ENCODE measurements around the gene C1QL2. TPM values are rescaled to one million over a fixed set of nuclear protein-coding genes. Genes with fewer than 3 reads are reported as not detected.

The C1QL2 gene
- total RNA-seq, 1 experiment from 2014 or later: 1.5 TPM

DNA sequence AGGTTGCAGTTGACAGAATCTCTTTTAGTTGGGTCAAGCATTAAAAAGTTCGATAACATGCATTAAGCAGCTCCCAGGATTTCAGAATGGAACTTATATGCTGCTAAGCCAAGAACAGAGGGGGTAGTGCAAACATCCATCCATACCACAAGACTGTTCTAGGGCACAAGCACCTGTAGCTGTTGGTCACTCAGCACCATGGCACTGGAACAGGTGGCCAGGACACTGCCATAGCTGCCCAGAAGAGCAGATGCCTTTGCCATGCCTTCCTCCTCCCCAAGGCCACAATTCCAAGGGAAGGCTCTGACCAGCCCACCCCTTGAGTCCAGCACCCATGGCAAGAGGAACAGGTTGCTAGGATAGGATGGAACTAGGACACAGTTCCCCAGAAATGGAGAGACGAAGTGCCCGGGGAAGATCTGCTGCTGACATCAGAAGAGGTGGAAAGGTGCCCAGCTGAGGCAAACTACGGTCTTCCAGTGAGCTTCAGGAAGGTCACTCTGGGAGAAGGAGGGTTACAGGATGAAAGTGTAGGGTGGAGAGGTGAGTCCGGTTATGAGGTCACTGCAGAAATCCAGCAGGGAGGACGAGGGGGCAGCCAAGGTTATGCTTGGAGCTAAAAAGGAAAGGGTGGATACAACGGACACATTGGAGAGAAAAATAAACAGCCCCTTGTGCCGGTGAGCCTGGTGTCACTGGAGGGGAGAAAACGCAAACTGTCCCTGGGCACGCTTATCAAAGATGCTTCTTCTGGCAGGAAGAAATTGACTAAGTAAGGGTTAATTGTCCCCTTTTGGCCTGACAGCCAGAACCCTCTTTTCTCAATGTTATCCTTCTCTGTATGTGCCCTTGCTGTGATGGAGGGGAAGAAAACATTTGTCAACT is 41.9 kb downstream of the C1QL2 start:
- no peak for DNase-seq (ENCODE audit: low spot score)
- Histone ChIP-seq H3K27ac (ENCODE audit: low read depth, low read length, poor library complexity, severe bottlenecking) (no peak overlapping the region), H3K4me1 (ENCODE audit: insufficient read depth, low read length, poor library complexity, severe bottlenecking) (no peaks in the 10 kb centered on the region), H3K27me3 (replicated peaks; ENCODE audit: insufficient read depth, low read depth, low read length, poor library complexity) (peaks cover 14% of the 10 kb centered on the region), H3K4me3 (ENCODE audit: low read depth, low read length, poor library complexity, severe bottlenecking) (no peak overlapping the region), H3K9me3 (ENCODE audit: low read depth, low read length, poor library complexity, severe bottlenecking) (no peaks in the 10 kb centered on the region), H3K36me3 (ENCODE audit: insufficient read depth, low read length, poor library complexity, severe bottlenecking) (no peaks in the 10 kb centered on the region)
- intact Hi-C loops (cut with micrococcal nuclease; ENCODE audit: unreplicated experiment): loop anchor here (10.0 kb wide), 1 partner anchor 222 kb away; no protein-coding TSS in a partner anchor
- BruUV-seq (replicated peaks): no TSS peak
- ChIA-PET CTCF (no interaction called here), POLR2A (ENCODE audit: low non-redundant PET) (no interaction called here)
- TF ChIP-seq EZH2 (IDR thresholded peaks at IDR 0.05; ENCODE audit: borderline replicate concordance, low read depth, low read length, poor library complexity, severe bottlenecking): no peak
- TF ChIP-seq, protein P1, sequence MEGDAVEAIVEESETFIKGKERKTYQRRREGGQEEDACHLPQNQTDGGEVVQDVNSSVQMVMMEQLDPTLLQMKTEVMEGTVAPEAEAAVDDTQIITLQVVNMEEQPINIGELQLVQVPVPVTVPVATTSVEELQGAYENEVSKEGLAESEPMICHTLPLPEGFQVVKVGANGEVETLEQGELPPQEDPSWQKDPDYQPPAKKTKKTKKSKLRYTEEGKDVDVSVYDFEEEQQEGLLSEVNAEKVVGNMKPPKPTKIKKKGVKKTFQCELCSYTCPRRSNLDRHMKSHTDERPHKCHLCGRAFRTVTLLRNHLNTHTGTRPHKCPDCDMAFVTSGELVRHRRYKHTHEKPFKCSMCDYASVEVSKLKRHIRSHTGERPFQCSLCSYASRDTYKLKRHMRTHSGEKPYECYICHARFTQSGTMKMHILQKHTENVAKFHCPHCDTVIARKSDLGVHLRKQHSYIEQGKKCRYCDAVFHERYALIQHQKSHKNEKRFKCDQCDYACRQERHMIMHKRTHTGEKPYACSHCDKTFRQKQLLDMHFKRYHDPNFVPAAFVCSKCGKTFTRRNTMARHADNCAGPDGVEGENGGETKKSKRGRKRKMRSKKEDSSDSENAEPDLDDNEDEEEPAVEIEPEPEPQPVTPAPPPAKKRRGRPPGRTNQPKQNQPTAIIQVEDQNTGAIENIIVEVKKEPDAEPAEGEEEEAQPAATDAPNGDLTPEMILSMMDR (conservative IDR thresholded peaks at IDR 0.05; ENCODE audit: low read depth, low read length): no peak

DNA sequence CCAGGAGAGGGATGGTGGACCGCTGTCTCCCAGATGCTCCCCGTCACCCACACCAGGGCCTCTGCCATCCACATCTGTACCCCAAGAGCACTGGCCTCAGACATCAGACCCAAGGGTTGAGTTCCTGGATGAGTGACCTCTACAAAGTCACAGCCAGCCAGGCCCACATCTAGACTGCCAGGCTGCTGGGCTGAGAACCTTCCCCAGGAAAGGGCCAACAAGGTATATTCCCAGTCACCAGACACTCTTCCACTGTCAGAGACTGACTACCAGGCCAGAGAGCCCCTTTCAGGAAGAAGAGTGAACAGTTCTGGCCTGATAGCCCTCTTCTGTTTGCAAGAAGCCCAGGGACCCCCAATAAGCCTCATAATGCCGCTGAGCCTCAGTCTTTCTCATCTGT is 44.3 kb downstream of the C1QL2 start:
- peaks cover 14% of the 10 kb centered on the region for H3K27me3 ChIP-seq (replicated peaks; ENCODE audit: insufficient read depth, low read depth, low read length, poor library complexity)
- TF ChIP-seq EZH2 (IDR thresholded peaks at IDR 0.05; ENCODE audit: borderline replicate concordance, low read depth, low read length, poor library complexity, severe bottlenecking): no peak
- TF ChIP-seq, protein P1 (conservative IDR thresholded peaks at IDR 0.05; ENCODE audit: low read depth, low read length): no peak
- H3K36me3 ChIP-seq (ENCODE audit: insufficient read depth, low read length, poor library complexity, severe bottlenecking): no peaks in the 10 kb centered on the region
- no peak overlapping the region for H3K4me3 ChIP-seq (ENCODE audit: low read depth, low read length, poor library complexity, severe bottlenecking)
- POLR2A ChIA-PET (ENCODE audit: low non-redundant PET): no interaction called here
- H3K4me1 ChIP-seq (ENCODE audit: insufficient read depth, low read length, poor library complexity, severe bottlenecking): no peaks in the 10 kb centered on the region
- intact Hi-C loops (cut with micrococcal nuclease; ENCODE audit: unreplicated experiment): loop anchor here (10.0 kb wide), 1 partner anchor 219 kb away; no protein-coding TSS in a partner anchor
- no peak overlapping the region for H3K27ac ChIP-seq (ENCODE audit: low read depth, low read length, poor library complexity, severe bottlenecking)
- BruUV-seq (replicated peaks): no TSS peak
- CTCF ChIA-PET: no interaction called here
- H3K9me3 ChIP-seq (ENCODE audit: low read depth, low read length, poor library complexity, severe bottlenecking): no peaks in the 10 kb centered on the region
- no peak for DNase-seq (ENCODE audit: low spot score)

DNA sequence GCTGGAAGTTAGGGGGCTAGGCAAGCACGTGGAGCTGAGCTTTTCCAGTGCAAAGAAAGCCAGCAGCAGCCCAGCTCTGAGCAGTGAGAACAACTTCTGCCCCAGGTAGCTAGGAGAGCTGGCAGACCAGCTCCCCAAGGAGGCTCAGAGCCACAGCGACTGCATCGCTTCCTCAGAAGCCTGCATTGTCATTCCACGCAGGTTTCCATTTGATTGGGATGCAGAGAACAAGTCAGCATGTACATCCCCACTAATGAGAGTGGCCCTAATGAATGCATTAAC is 45.1 kb downstream of the C1QL2 start:
- no TSS peak for BruUV-seq (replicated peaks)
- Histone ChIP-seq H3K27ac (ENCODE audit: low read depth, low read length, poor library complexity, severe bottlenecking) (no peak overlapping the region), H3K4me3 (ENCODE audit: low read depth, low read length, poor library complexity, severe bottlenecking) (no peak overlapping the region), H3K4me1 (ENCODE audit: insufficient read depth, low read length, poor library complexity, severe bottlenecking) (no peaks in the 10 kb centered on the region), H3K36me3 (ENCODE audit: insufficient read depth, low read length, poor library complexity, severe bottlenecking) (no peaks in the 10 kb centered on the region), H3K27me3 (replicated peaks; ENCODE audit: insufficient read depth, low read depth, low read length, poor library complexity) (peaks cover 12% of the 10 kb centered on the region), H3K9me3 (ENCODE audit: low read depth, low read length, poor library complexity, severe bottlenecking) (no peaks in the 10 kb centered on the region)
- TF ChIP-seq, protein P1 (conservative IDR thresholded peaks at IDR 0.05; ENCODE audit: low read depth, low read length): no peak
- no peak for TF ChIP-seq EZH2 (IDR thresholded peaks at IDR 0.05; ENCODE audit: borderline replicate concordance, low read depth, low read length, poor library complexity, severe bottlenecking)
- POLR2A ChIA-PET (ENCODE audit: low non-redundant PET): no interaction called here
- CTCF ChIA-PET: no interaction called here
- intact Hi-C loops (cut with micrococcal nuclease; ENCODE audit: unreplicated experiment): loop anchor here (10.0 kb wide), 1 partner anchor 219 kb away; no protein-coding TSS in a partner anchor
- no peak for DNase-seq (ENCODE audit: low spot score)

Data from A673 (cell line).